WI38 (cell line): ENCODE measurements around the gene LRRC7.

Experiments
- H3K4me3 ChIP-seq: 2 replicates; pipeline ENCODE4 v1.5.1; 2011; ENCODE audit warnings: low read depth, mild to moderate bottlenecking, control low read depth, low read length
- CTCF ChIP-seq: IDR thresholded peaks from 2 replicates; pipeline ENCODE4 v1.5.1; 2012; ENCODE audit warnings: low read depth, mild to moderate bottlenecking, control low read depth, low read length

Gene LRRC7

GRCh38 chr1:70086897-70087296, 519.2 kb downstream of the LRRC7 start:
- TF ChIP-seq CTCF: no peak
- no peak overlapping the region for H3K4me3 ChIP-seq

- TF ChIP-seq CTCF: no peak
- no peak overlapping the region for H3K4me3 ChIP-seq
Observed at GRCh38 chr1:70090141-70090540, 522.4 kb downstream of the LRRC7 start.

GRCh38 chr1:70090875-70091274, 523.2 kb downstream of the LRRC7 start:
- TF ChIP-seq CTCF: no peak
- H3K4me3 ChIP-seq: no peak overlapping the region

- H3K4me3 ChIP-seq: no peak overlapping the region
- TF ChIP-seq CTCF: no peak
Observed at GRCh38 chr1:70091811-70092210, 524.1 kb downstream of the LRRC7 start.

- TF ChIP-seq CTCF: no peak
Observed at GRCh38 chr1:70092526-70092925, 524.8 kb downstream of the LRRC7 start.

GRCh38 chr1:70093250-70093975, 525.7 kb downstream of the LRRC7 start:
- H3K4me3 ChIP-seq: no peak overlapping the region
- no peak for TF ChIP-seq CTCF

More at GRCh38 chr1:70092526-70092925, 524.8 kb downstream of the LRRC7 start:
- H3K4me3 ChIP-seq: no peak overlapping the region

- no peak for TF ChIP-seq CTCF
- no peak overlapping the region for H3K4me3 ChIP-seq
Observed at GRCh38 chr1:70101231-70101630, 533.5 kb downstream of the LRRC7 start.
